Measurements from ENCODE around the gene SLC16A1.
"Not testable (repeated sequence)": the region's sequence is repeated elsewhere in the genome, so short reads cannot be mapped to it uniquely, and the experiment has no call there.

Gene SLC16A1

GRCh38 chr1:112884996-112885395 is 71.0 kb downstream of the SLC16A1 start:
- DNase-seq (ENCODE audit: low read depth, low spot score), result not testable (repeated sequence)

- DNase-seq (ENCODE audit: low read depth, low spot score), result no peak
Observed at GRCh38 chr1:112882271-112882744, 73.7 kb downstream of the SLC16A1 start.

GRCh38 chr1:112881742-112882127 is 74.3 kb downstream of the SLC16A1 start:
- no peak for DNase-seq (ENCODE audit: low read depth, low spot score)

GRCh38 chr1:112879834-112880233 is 76.2 kb downstream of the SLC16A1 start:
- no peak for DNase-seq (ENCODE audit: low read depth, low spot score)

GRCh38 chr1:112878321-112878720 is 77.7 kb downstream of the SLC16A1 start:
- DNase-seq (ENCODE audit: low read depth, low spot score), result no peak

GRCh38 chr1:112877750-112878149 is 78.2 kb downstream of the SLC16A1 start:
- DNase-seq (ENCODE audit: low read depth, low spot score), result no peak

GRCh38 chr1:112876315-112876714 is 79.7 kb downstream of the SLC16A1 start:
- DNase-seq (ENCODE audit: low read depth, low spot score), result no peak

GRCh38 chr1:112872551-112872962 is 83.4 kb downstream of the SLC16A1 start:
- no peak for DNase-seq (ENCODE audit: low read depth, low spot score)

- no peak for DNase-seq (ENCODE audit: low read depth, low spot score)
Observed at GRCh38 chr1:112870887-112871646, 84.9 kb downstream of the SLC16A1 start.

- no peak for DNase-seq (ENCODE audit: low read depth, low spot score)
Observed at GRCh38 chr1:112869895-112870294, 86.1 kb downstream of the SLC16A1 start.

GRCh38 chr1:112868191-112868590 is 87.8 kb downstream of the SLC16A1 start:
- DNase-seq (ENCODE audit: low read depth, low spot score), result no peak

GRCh38 chr1:112866981-112867380 is 89.0 kb downstream of the SLC16A1 start:
- DNase-seq (ENCODE audit: low read depth, low spot score), result no peak

- no peak for DNase-seq (ENCODE audit: low read depth, low spot score)
Observed at GRCh38 chr1:112866151-112866550, 89.8 kb downstream of the SLC16A1 start.

- DNase-seq (ENCODE audit: low read depth, low spot score), result no peak
Observed at GRCh38 chr1:112862753-112863426, 93.1 kb downstream of the SLC16A1 start.
